ENCODE measurements around the gene ANKS1B. TPM values are rescaled to one million over a fixed set of nuclear protein-coding genes. Genes with fewer than 3 reads are reported as not detected.

ANKS1B gene
- total RNA-seq, 2 donors from 2014 or later, result 32.7 to 37.1 TPM

- intact Hi-C loops (cut with DNase I), result loop anchor here in 1 of 2 donors (2.0 kb wide), 1 partner anchor 33 kb away; no protein-coding TSS in a partner anchor
- DNase-seq (ENCODE audit: low spot score), result no peak
These were observed 1250.9 kb downstream of the ANKS1B start for GRCh38 chr12:98733667-98734350.

- intact Hi-C loops (cut with DNase I), result no loop called here
- DNase-seq (ENCODE audit: low spot score), result no peak
These were observed 1254.3 kb downstream of the ANKS1B start for GRCh38 chr12:98730412-98730811.

GRCh38 chr12:98727196-98727595 lies 1257.5 kb downstream of the ANKS1B start:
- intact Hi-C loops (cut with DNase I), result loop anchor here in 1 of 2 donors (10.0 kb wide), 1 partner anchor 268 kb away; no protein-coding TSS in a partner anchor
- DNase-seq (ENCODE audit: low spot score), result no peak

- intact Hi-C loops (cut with DNase I), result loop anchor here in 1 of 2 donors (10.0 kb wide), 1 partner anchor 269 kb away; no protein-coding TSS in a partner anchor
- no peak for DNase-seq (ENCODE audit: low spot score)
These were observed 1259.1 kb downstream of the ANKS1B start for GRCh38 chr12:98725476-98726247.

- intact Hi-C loops (cut with DNase I), result loop anchor here in 1 of 2 donors (10.0 kb wide), 1 partner anchor 270 kb away; no protein-coding TSS in a partner anchor
- DNase-seq (ENCODE audit: low spot score), result no peak
These were observed 1260.2 kb downstream of the ANKS1B start for GRCh38 chr12:98724384-98725155.

- intact Hi-C loops (cut with DNase I), result loop anchor here in 1 of 2 donors (10.0 kb wide), 1 partner anchor 274 kb away; no protein-coding TSS in a partner anchor
- DNase-seq (ENCODE audit: low spot score), result no peak
These were observed 1263.5 kb downstream of the ANKS1B start for GRCh38 chr12:98721204-98721702.

GRCh38 chr12:98719515-98720504 lies 1264.9 kb downstream of the ANKS1B start:
- intact Hi-C loops (cut with DNase I), result loop anchor here in 1 of 2 donors (10.0 kb wide), 1 partner anchor 275 kb away; no protein-coding TSS in a partner anchor

GRCh38 chr12:98714426-98714825 lies 1270.3 kb downstream of the ANKS1B start:
- intact Hi-C loops (cut with DNase I), result no loop called here
- no peak for DNase-seq (ENCODE audit: low spot score)

More at GRCh38 chr12:98719515-98720504, 1264.9 kb downstream of the ANKS1B start:
- no peak for DNase-seq (ENCODE audit: low spot score)

GRCh38 chr12:98709022-98709421 lies 1275.7 kb downstream of the ANKS1B start:
- no peak for DNase-seq (ENCODE audit: low spot score)
- intact Hi-C loops (cut with DNase I), result no loop called here

GRCh38 chr12:98701166-98701565 lies 1283.6 kb downstream of the ANKS1B start:
- DNase-seq (ENCODE audit: low spot score), result no peak
- intact Hi-C loops (cut with DNase I), result loop anchor here in 1 of 2 donors (2.0 kb wide), 1 partner anchor 32 kb away; no protein-coding TSS in a partner anchor

- no peak for DNase-seq (ENCODE audit: low spot score)
- intact Hi-C loops (cut with DNase I), result no loop called here
These were observed 1285.2 kb downstream of the ANKS1B start for GRCh38 chr12:98699586-98699985.

GRCh38 chr12:98698603-98699463 lies 1285.9 kb downstream of the ANKS1B start:
- DNase-seq (ENCODE audit: low spot score), result no peak
- intact Hi-C loops (cut with DNase I), result no loop called here

- DNase-seq (ENCODE audit: low spot score), result no peak
- intact Hi-C loops (cut with DNase I), result no loop called here
These were observed 1287.5 kb downstream of the ANKS1B start for GRCh38 chr12:98697209-98697608.

GRCh38 chr12:98696036-98696646 lies 1288.6 kb downstream of the ANKS1B start:
- intact Hi-C loops (cut with DNase I), result no loop called here
- no peak for DNase-seq (ENCODE audit: low spot score)

GRCh38 chr12:98691351-98691750 lies 1293.4 kb downstream of the ANKS1B start:
- DNase-seq (ENCODE audit: low spot score), result no peak
- intact Hi-C loops (cut with DNase I), result no loop called here

GRCh38 chr12:98686603-98687002 lies 1298.1 kb downstream of the ANKS1B start:
- intact Hi-C loops (cut with DNase I), result no loop called here
- DNase-seq (ENCODE audit: low spot score), result no peak

Data from posterior vena cava (tissue), 2 donors.